Bladder microvascular endothelial cell (primary cell): ENCODE results near the gene TMEM154. TPM values are rescaled to one million over a fixed set of nuclear protein-coding genes. Genes with fewer than 3 reads are reported as not detected.

ENCODE experiments used
- total RNA-seq: library from RNA; depleted of rRNA; stranded (reverse); fragments of >200 nt; gene quantifications from 2 replicates; pipeline ENCODE4 v1.2.3, GENCODE V29; 2014

TMEM154 gene, protein sequence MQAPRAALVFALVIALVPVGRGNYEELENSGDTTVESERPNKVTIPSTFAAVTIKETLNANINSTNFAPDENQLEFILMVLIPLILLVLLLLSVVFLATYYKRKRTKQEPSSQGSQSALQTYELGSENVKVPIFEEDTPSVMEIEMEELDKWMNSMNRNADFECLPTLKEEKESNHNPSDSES
- total RNA-seq: 2.8 and 2.9 TPM in 2 replicates

DNA sequence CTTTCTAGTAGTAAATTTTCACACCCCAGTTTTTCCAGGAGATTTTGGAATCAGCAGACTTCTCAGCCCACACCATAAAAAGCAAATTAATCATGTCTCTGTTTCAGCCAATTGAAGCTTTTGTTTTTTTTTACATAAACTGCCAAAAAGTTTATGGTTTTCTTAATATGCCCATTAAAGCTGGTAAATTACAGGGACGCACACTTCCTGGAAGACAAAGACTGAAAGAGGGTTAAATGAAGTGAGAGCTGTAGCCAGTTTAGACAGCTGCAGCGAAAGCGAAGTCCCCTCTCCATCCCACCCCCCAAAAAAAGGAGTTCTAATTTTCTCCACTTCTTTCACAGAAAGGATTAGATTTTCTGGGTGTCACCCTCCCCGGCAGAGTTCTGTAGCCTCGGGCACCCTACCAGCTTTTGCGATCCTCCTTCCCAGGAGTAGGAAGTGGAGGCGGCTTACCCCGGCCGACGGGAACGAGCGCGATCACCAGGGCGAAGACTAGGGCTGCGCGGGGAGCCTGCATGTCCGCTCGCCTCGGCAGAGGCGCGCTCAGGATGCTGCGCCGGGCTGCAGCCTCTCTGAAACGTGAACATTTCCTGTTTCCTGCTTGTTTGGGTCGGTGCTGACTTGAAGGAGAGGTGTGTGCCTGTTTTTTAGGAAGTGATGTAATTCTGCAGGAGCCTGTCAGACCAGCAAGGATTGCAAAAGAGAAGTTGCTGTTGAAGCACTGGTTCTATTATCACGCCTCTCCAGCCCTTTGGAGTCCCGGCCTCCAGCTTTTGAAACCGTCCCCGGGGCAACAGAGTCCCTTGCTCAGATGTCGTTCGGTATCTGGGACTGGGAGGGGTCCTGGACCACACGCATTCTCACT lies at the start of gene TMEM154:
Gene TMEM154, minus strand, starts transcription at position 584 of the 868 bp plus-strand sequence. Its CDS starts 64 bp downstream, at position 520.

Other genes starting within 250 kb of the TMEM154 start
- 58.3 and 103 TPM in 2 replicates for gene FBXW7, start 143.9 kb downstream of the TMEM154 start, total RNA-seq
- gene TIGD4, start 99.7 kb upstream of the TMEM154 start, total RNA-seq: under 0.01 and 0.06 TPM in 2 replicates
- gene ARFIP1, start 100.0 kb upstream of the TMEM154 start, total RNA-seq: 27.0 and 28.5 TPM in 2 replicates